Large intestine (tissue), 3 donors: ENCODE results near the gene WNT9A. TPM values are rescaled to one million over a fixed set of nuclear protein-coding genes. Genes with fewer than 3 reads are reported as not detected.
"Not testable (repeated sequence)": the region's sequence is repeated elsewhere in the genome, so short reads cannot be mapped to it uniquely, and the experiment has no call there.

Experiments used
- DNase-seq, 2 donors: peaks; one replicate each; pipeline versions ENCODE4 v3.0.0 to v3.0.0-alpha.2; 2013
- H3K27ac ChIP-seq: one replicate; pipeline ENCODE4 v1.5.1; 2013; ENCODE audit warnings: low read length
- H3K27me3 ChIP-seq: 2 replicates; pipeline ENCODE4 v1.6.1; 2013; ENCODE audit warnings: low read length; ENCODE audit not compliant: control insufficient read depth, insufficient read depth
- H3K36me3 ChIP-seq: 2 replicates; pipeline ENCODE4 v1.6.1; 2013; ENCODE audit warnings: low read length; ENCODE audit not compliant: control insufficient read depth, insufficient read depth
- H3K4me1 ChIP-seq: one replicate; pipeline ENCODE4 v1.6.1; 2013; ENCODE audit warnings: low read length; ENCODE audit not compliant: control insufficient read depth, insufficient read depth
- H3K4me3 ChIP-seq: one replicate; pipeline ENCODE4 v1.5.1; 2013; ENCODE audit warnings: low read length
- H3K9me3 ChIP-seq: one replicate; pipeline ENCODE4 v1.6.1; 2013; ENCODE audit warnings: mild to moderate bottlenecking, low read depth, low read length, moderate library complexity; ENCODE audit not compliant: control insufficient read depth
- WGBS: methylation state at CpG from one replicate; pipeline ENCODE4 v1.1.5; 2013; ENCODE audit warnings: low lambda C conversion rate; ENCODE audit not compliant: insufficient coverage; 5-methylcytosine and 5-hydroxymethylcytosine counted together
- polyA plus RNA-seq: library from polyadenylated mRNA; unstranded; fragments of 120-200 nt; gene quantifications from one replicate; pipeline ENCODE4 v1.2.1, GENCODE V29; 2013

WNT9A gene
- polyA plus RNA-seq, 1 donor, result 5.1 TPM

GRCh38 chr1:227913764-227914721 is 33.7 kb downstream of the WNT9A start:
- H3K4me3 ChIP-seq, result no peak overlapping the region
- DNase-seq, result peak; percentile 38 to 57
- H3K27me3 ChIP-seq, result no peaks in the 10 kb centered on the region
- peak overlapping the region; percentile 12 for H3K27ac ChIP-seq
- WGBS, result no CpG with 5 or more reads among the region's 17 CpGs
- H3K4me1 ChIP-seq, result peaks cover 20% of the 10 kb centered on the region
- H3K9me3 ChIP-seq, result no peaks in the 10 kb centered on the region
- no peaks in the 10 kb centered on the region for H3K36me3 ChIP-seq

GRCh38 chr1:227913396-227913763 is 34.4 kb downstream of the WNT9A start:
- no CpG with 5 or more reads among the region's 5 CpGs for WGBS
- no peak for DNase-seq
- Histone ChIP-seq H3K4me1 (peaks cover 20% of the 10 kb centered on the region), H3K27ac (no peak overlapping the region), H3K9me3 (no peaks in the 10 kb centered on the region), H3K27me3 (no peaks in the 10 kb centered on the region), H3K36me3 (no peaks in the 10 kb centered on the region), H3K4me3 (no peak overlapping the region)

GRCh38 chr1:227912866-227913265 is 34.9 kb downstream of the WNT9A start:
- Histone ChIP-seq H3K27me3 (no peaks in the 10 kb centered on the region), H3K36me3 (no peaks in the 10 kb centered on the region), H3K27ac (no peak overlapping the region), H3K4me1 (peaks cover 20% of the 10 kb centered on the region), H3K9me3 (no peaks in the 10 kb centered on the region), H3K4me3 (no peak overlapping the region)
- no peak for DNase-seq
- no CpG with 5 or more reads among the region's 14 CpGs for WGBS

- WGBS, result 95% methylated on average over 3 of the region's 8 CpGs
- Histone ChIP-seq H3K36me3 (no peaks in the 10 kb centered on the region), H3K9me3 (no peaks in the 10 kb centered on the region), H3K27me3 (no peaks in the 10 kb centered on the region), H3K4me1 (peaks cover 20% of the 10 kb centered on the region), H3K4me3 (no peak overlapping the region), H3K27ac (no peak overlapping the region)
- no peak for DNase-seq
Observed at GRCh38 chr1:227911376-227911775, 36.4 kb downstream of the WNT9A start.

GRCh38 chr1:227910511-227911153 is 37.1 kb downstream of the WNT9A start:
- Histone ChIP-seq H3K4me3 (no peak overlapping the region), H3K36me3 (no peaks in the 10 kb centered on the region), H3K27me3 (no peaks in the 10 kb centered on the region), H3K4me1 (peaks cover 17% of the 10 kb centered on the region), H3K9me3 (no peaks in the 10 kb centered on the region), H3K27ac (no peak overlapping the region)
- no peak for DNase-seq
- WGBS, result 93% methylated on average over 3 of the region's 10 CpGs

- WGBS, result no CpG with 5 or more reads among the region's 8 CpGs
- peak in 1 of 2 donors; percentile 22 for DNase-seq
Observed at GRCh38 chr1:227909923-227910328, 37.8 kb downstream of the WNT9A start.

GRCh38 chr1:227909188-227909587 is 38.5 kb downstream of the WNT9A start:
- H3K4me1 ChIP-seq, result peaks cover 17% of the 10 kb centered on the region
- 83% methylated on average over 2 of the region's 2 CpGs for WGBS
- no peak overlapping the region for H3K27ac ChIP-seq
- no peaks in the 10 kb centered on the region for H3K27me3 ChIP-seq
- H3K9me3 ChIP-seq, result no peaks in the 10 kb centered on the region
- H3K4me3 ChIP-seq, result no peak overlapping the region
- no peaks in the 10 kb centered on the region for H3K36me3 ChIP-seq
- no peak for DNase-seq

More at GRCh38 chr1:227909923-227910328, 37.8 kb downstream of the WNT9A start:
- H3K36me3 ChIP-seq, H3K4me3 ChIP-seq, H3K27me3 ChIP-seq, H3K9me3 ChIP-seq, H3K27ac ChIP-seq: not testable (repeated sequence)
- H3K4me1 ChIP-seq, result peaks cover 17% of the 10 kb centered on the region

- no peaks in the 10 kb centered on the region for H3K36me3 ChIP-seq
- H3K4me3 ChIP-seq, result no peak overlapping the region
- DNase-seq, result no peak
- peaks cover 15% of the 10 kb centered on the region for H3K4me1 ChIP-seq
- H3K27ac ChIP-seq, result no peak overlapping the region
- H3K27me3 ChIP-seq, result no peaks in the 10 kb centered on the region
- H3K9me3 ChIP-seq, result no peaks in the 10 kb centered on the region
- no CpG with 5 or more reads among the region's 7 CpGs for WGBS
Observed at GRCh38 chr1:227908359-227908758, 39.4 kb downstream of the WNT9A start.

- H3K4me1 ChIP-seq, result peaks cover 13% of the 10 kb centered on the region
- H3K9me3 ChIP-seq, result no peaks in the 10 kb centered on the region
- no peak overlapping the region for H3K4me3 ChIP-seq
- no peak overlapping the region for H3K27ac ChIP-seq
- no CpG with 5 or more reads among the region's 13 CpGs for WGBS
- no peak for DNase-seq
- no peaks in the 10 kb centered on the region for H3K27me3 ChIP-seq
- H3K36me3 ChIP-seq, result no peaks in the 10 kb centered on the region
Observed at GRCh38 chr1:227907439-227908015, 40.2 kb downstream of the WNT9A start.

GRCh38 chr1:227906550-227907071 is 41.1 kb downstream of the WNT9A start:
- DNase-seq, result no peak
- Histone ChIP-seq H3K4me1 (peaks cover 13% of the 10 kb centered on the region), H3K27me3 (no peaks in the 10 kb centered on the region), H3K36me3 (no peaks in the 10 kb centered on the region), H3K27ac (no peak overlapping the region), H3K9me3 (no peaks in the 10 kb centered on the region), H3K4me3 (no peak overlapping the region)
- 100% methylated on average over 1 of the region's 1 CpG for WGBS
